NCI-H510A (cell line): ENCODE results near the gene RRAS.
A peak's percentile ranks its signal among the peaks of the same experiment; 100 is the strongest.
"Not testable (repeated sequence)": the region's sequence is repeated elsewhere in the genome, so short reads cannot be mapped to it uniquely, and the experiment has no call there.

Experiments
- DNase-seq: peaks from one replicate; lab custom pipeline; 2025; lab: John Stamatoyannopoulos, UW

Gene RRAS

DNA sequence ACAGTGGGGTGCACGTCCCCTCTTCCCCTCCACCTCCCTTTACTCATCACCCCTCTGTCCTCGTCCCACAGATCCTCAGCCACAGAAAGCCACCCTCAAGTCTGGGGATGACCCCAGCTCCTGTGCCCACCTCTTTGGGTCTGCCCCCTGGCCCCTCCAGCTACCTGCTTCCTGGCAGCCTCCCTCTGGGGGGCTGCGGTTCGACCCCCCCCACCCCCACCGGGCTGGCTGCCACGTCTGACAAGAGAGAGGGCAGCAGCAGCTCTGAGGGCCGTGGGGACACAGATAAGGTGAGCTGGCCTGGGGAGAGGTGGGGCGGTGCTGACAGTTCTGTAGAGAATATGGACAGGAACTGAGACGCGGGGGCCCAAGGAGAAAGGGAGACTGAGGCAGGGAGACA is 14.6 kb upstream of the RRAS start:
- no peak for DNase-seq

DNA sequence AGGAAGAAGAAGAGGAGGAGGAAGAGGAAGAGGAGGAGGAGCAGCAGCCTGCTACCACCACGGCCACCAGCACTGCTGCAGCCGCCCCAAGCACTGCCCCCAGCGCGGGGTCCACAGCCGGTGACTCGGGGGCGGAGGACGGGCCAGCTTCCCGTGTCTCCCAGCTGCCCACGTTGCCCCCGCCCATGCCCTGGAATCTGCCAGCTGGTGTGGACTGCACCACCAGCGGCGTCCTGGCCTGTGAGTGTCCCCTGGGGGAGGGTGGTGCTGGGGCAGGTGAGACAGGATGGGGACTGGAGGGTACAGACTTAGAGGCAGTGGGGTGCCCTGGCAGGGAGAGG is 13.5 kb upstream of the RRAS start:
- no peak for DNase-seq

- DNase-seq: no peak
Observed at GRCh38 chr19:49652551-49653465, 12.9 kb upstream of the RRAS start.

DNA sequence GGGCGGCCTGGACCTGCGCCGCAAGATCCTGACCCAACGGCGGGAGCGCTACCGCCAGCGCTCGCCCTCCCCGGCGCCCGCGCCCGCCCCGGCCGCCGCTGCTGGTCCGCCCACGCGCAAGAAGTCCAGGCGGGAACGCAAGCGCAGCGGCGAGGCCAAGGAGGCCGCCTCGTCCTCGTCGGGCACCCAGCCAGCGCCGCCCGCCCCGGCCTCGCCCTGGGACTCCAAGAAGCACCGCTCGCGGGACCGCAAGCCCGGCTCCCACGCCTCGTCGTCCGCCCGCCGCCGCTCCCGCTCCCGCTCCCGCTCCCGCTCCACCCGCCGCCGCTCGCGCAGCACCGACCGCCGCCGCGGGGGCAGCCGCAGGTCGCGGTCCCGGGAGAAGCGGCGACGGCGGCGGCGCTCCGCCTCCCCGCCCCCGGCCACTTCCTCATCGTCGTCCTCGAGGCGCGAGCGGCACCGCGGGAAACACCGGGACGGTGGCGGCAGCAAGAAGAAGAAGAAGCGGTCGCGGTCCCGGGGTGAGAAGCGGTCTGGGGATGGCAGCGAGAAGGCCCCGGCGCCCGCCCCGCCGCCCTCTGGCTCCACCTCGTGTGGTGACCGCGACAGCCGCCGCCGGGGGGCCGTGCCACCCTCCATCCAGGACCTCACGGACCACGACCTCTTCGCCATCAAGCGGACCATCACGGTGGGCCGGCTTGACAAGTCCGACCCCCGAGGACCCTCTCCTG is 12.0 kb upstream of the RRAS start:
- no peak for DNase-seq

DNA sequence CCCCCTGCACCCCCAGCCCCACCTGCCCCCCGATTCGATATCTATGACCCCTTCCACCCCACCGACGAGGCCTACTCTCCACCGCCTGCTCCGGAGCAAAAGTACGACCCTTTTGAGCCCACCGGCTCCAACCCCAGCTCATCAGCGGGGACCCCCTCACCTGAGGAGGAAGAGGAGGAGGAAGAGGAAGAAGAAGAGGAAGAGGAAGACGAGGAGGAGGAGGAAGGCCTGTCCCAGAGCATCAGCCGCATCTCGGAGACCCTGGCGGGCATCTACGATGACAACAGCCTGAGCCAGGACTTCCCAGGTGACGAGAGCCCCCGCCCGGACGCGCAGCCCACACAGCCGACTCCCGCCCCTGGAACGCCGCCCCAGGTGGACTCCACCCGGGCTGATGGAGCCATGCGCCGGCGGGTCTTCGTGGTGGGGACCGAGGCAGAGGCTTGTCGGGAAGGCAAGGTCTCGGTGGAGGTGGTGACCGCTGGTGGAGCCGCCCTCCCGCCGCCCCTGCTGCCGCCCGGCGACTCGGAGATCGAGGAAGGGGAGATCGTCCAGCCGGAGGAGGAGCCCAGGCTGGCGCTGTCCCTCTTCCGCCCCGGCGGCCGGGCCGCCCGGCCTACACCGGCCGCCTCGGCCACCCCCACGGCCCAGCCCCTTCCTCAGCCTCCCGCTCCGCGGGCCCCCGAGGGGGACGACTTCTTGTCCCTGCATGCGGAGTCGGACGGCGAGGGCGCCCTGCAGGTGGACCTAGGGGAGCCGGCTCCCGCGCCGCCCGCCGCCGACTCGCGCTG is 11.3 kb upstream of the RRAS start:
- DNase-seq: no peak

GRCh38 chr19:49646586-49646985 is 6.6 kb upstream of the RRAS start:
- no peak for DNase-seq

- DNase-seq: no peak
Observed at GRCh38 chr19:49645995-49646394, 6.1 kb upstream of the RRAS start.

DNA sequence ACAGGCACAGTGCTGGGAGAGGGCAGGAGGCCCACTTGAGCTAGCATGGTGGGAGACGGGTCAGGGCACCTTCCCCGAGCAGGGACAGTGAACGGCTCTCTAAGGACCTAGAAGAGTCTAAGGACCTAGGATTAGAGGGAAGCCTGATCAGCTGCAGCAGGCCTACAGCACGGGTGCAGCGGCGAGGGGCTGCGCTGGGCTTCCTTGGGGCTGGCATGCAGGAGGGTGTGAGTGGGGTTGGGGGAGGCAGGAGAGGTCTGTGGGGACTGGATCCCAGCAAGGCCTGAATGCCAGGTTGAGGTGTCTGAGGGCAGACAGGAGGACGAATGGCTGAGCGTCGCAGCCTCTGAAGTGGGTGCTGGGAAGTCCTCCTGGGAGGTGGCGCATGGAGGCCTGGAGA is 5.6 kb upstream of the RRAS start:
- DNase-seq: no peak

DNA sequence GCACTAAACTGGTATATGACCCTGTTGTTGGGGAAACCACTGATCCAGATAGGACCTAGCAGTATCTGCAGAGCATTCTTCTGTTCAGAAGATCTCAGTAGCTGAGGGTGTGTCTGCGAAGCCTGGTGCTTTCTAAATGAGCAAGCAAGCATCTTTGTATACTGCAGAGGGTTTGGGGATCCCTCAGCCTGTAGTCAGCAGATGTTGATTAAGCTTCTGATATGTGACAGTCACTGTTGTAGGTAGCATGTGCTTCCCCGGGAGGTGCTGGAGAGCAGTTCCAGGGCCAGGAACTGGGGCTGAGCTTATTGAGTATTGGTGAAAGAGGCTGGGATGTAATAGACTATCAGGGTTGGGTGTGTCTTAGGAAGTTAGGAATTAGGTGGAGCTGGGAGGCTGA is 3.5 kb upstream of the RRAS start:
- DNase-seq: no peak

DNA sequence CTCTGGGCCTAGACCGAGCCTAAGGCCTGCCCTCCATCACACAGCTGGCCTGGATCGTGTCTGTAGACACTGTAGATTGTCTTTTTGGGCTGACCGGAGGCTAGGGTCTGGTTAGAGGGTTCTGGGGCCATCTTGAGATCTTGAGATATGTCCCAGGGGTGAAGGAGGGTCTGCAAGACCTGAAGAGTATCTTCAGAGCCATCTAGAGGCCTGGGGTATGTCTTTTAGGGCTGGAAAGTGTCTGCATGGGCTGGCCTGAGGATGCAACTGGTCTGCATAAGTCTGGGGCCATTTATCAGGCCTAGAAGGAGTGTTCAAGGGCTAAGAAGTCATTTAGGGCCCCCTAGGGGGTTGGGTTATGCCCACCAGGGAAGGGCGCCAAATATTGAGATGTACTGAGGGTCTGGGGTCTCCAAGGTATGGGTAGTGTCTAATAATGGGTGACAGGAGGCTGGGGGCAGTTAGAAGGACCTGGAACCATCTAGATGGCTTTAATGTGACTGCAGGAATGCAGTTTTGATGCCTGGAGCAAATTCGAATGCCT is 2.6 kb upstream of the RRAS start:
- DNase-seq: no peak

DNA sequence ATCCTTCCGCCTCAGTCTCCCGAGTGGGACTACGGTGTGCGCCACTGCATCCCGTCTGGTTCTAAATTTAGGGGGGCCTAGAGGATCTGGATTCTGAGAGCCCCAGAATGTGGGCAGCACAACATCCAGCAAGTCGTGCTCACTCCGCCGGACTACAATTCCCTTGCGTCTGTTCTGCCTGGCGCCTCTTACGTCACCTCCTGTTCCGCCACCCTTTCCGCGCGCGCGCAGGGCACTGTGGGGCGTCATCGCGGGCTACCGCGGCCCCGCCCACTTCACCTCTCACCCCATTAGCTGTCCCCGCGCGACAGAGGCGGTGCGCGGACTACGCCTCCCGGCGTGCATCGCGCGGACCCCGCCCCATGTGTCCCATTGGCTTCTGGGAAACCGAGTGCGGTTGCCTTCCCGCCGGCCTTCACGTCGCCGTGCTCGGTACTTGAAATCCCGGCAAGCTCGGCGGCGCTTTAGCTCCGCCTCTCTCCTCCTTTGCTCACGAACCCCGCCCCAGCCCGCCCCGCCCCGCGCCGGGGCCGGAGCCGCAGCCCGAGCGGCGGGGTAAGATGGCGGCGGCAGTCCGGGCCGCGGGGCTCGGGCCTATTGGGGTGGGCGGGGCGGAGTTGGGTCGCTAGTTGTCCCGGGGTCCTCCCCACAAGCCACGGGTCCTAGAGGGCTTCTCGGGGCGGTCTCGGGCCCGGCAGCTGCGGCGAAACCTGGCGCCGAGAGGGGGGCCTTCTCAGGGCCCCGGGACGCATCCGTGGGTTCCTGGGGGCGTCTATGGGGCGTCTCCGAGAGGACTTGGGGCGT is 1.9 kb upstream of the RRAS start, which contains the start of gene SCAF1:
Gene SCAF1 (plus strand): TSS at position 522 of the 804 bp plus-strand sequence. CDS start 2,818 bp downstream, outside the sequence.
- peak; percentile 99 for DNase-seq

GRCh38 chr19:49639401-49640112 is 386 bp downstream of the RRAS start:
- DNase-seq: no peak

DNA sequence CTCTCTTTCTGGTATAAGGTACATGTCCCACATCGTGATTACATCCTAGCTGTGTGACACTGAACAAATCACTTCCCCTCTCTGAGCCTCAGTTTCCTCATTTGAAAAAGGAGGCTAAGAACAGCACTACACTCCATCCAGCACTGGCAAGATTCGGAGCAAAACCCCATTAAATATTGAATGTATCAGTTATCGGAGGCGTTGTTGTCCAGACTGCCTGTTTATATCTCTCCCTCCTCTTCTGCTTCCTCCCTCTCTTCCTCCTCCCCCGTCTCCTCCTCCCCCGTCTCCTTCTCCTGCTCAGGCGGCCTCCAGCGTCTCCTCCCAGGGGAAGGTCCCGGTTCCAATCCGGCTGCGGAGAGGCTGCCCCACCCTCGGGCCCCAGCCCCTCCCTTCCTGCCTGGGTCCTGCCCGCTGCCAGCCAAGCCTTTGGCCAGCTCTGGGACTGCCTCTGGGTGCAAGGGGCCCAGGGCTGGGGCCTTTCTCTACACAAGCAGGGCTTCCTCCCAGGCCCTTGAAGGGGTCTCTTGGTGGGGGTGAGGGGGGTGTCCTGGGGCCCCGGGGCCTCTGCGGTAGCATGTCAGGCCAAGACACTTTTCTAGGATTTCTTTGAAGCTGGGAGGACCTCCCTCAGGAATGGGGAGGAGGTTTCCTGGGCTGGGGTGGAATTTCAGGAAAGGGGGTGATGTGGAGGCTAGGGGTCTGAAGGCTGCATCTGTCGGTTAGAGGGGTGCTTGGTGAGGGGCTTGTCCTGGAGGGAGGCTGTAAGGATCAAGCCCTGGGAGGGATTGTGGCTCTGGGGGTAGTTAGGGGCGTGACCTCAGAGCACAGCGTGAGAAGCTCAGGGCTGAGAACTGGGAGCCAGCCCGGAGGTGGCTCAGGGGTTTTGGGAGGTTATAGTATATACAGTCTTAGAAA is 1.9 kb downstream of the RRAS start:
- no peak for DNase-seq

GRCh38 chr19:49636233-49636932 is 3.6 kb downstream of the RRAS start:
- no peak for DNase-seq

DNA sequence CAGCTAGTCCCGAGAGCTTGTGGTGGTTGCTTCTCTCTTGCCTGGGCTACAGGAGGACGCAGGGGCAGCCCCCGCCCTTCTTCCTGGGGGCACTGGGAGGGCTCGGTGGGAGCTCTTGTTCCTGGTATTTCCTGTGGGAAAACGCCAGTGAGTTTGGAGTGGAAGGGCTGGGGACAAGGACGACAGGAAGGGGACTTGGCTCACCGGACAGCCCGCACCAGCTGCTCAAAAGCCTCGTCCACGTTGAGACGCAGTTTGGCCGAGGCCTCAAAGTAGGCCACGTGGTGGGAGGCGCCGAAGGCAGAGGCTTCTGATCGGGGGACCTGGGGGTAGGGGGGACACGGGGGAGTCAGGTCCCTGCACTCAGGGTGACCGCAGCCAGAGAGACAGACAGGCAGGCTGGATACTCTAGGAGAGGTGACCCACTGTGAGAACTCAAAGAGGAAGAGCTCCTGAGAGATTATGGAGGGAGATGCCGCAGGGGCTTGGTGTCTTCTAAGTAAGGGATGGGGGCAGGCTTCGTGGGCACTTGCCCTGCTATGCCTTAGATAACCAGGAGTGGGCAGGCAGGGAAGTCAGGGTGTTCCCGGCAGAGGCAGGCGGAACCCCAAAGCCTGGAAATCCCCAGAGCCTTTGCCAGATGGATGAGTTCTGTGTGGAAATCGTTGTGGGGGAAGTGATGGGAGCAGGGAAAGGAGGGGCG is 4.3 kb downstream of the RRAS start:
- no peak for DNase-seq

DNA sequence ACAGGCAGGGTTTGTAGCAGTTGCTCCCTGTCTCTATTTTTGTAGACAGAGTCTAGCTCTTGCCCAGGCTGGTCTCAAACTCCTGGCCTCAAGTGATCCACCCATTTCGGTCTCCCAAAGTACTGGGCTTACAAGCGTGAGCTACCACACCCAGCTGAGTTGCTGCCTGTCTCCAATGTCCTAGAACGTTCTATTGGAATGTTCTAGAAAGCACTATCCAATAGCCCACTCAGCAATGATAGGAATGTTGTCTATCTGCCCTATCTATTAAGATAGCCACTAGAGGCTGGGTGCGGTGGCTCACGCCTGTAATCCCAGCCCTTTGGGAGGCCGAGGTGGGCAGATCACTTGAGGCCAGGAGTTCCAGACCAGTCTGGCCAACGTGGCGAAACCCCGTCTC is 6.7 kb downstream of the RRAS start:
- not testable (repeated sequence) for DNase-seq

DNA sequence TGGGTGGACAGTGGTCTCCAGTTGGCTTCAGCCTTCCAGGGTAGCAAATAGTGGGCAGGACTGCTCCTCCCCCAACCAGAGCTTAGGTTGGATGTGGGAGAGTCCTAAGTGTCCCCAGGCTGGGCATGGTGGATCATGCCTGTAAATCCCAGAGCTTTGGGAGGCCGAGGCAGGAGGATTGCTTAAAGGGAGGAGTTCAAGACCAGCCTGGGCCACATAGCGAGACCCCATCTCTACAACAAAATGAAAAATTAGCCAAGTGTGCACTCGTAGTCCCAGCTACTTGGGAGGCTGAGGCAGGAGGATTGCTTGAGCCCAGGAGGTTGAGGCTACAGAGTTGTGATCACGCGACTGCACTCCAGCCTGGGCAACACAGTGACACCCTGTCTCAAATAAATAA is 7.4 kb downstream of the RRAS start:
- DNase-seq: no peak

DNA sequence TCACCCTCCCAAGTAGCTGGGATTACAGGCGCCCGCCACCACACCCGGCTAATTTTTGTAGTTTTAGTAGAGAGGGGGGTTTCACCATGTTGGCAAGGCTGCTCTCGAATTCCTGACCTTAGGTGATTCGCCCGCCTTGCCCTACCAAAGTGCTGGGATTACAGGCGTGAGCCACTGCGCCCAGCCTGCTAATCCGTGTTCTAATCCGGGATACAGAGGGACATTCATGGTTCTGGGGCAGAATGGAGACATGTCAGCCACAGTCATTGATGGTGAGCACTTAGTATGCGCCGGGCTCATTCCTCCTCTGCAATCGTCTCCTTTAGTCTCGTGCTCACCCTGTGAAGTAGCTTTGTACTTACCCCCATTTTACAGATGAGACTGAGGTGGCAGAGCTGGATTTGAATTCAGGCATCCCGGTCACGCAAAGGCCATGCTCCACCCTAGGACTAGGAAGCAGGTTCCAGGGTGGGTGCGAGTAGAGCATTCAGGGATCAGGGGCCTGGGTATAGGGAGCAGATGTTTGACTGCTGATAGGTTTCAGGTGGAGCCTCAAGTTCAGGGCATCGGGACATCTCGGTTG is 8.2 kb downstream of the RRAS start:
- DNase-seq: no peak
